Measurements from ENCODE around the gene IL3.

- TF ChIP-seq, protein P1, sequence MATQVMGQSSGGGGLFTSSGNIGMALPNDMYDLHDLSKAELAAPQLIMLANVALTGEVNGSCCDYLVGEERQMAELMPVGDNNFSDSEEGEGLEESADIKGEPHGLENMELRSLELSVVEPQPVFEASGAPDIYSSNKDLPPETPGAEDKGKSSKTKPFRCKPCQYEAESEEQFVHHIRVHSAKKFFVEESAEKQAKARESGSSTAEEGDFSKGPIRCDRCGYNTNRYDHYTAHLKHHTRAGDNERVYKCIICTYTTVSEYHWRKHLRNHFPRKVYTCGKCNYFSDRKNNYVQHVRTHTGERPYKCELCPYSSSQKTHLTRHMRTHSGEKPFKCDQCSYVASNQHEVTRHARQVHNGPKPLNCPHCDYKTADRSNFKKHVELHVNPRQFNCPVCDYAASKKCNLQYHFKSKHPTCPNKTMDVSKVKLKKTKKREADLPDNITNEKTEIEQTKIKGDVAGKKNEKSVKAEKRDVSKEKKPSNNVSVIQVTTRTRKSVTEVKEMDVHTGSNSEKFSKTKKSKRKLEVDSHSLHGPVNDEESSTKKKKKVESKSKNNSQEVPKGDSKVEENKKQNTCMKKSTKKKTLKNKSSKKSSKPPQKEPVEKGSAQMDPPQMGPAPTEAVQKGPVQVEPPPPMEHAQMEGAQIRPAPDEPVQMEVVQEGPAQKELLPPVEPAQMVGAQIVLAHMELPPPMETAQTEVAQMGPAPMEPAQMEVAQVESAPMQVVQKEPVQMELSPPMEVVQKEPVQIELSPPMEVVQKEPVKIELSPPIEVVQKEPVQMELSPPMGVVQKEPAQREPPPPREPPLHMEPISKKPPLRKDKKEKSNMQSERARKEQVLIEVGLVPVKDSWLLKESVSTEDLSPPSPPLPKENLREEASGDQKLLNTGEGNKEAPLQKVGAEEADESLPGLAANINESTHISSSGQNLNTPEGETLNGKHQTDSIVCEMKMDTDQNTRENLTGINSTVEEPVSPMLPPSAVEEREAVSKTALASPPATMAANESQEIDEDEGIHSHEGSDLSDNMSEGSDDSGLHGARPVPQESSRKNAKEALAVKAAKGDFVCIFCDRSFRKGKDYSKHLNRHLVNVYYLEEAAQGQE (IDR thresholded peaks at IDR 0.05; ENCODE audit: low read depth): no peak
- TF ChIP-seq NFIC (IDR thresholded peaks at IDR 0.05) (no peak), ZBTB7A (IDR thresholded peaks at IDR 0.05; ENCODE audit: low read depth) (no peak), EP300 (IDR thresholded peaks at IDR 0.05; ENCODE audit: borderline replicate concordance) (no peak), EGR1 (IDR thresholded peaks at IDR 0.05) (no peak), TAF1 (IDR thresholded peaks at IDR 0.05; ENCODE audit: low read depth) (no peak), RAD21 (IDR thresholded peaks at IDR 0.05; ENCODE audit: low read depth) (no peak), CREB1 (IDR thresholded peaks at IDR 0.05; ENCODE audit: low read depth) (no peak), MAX (IDR thresholded peaks at IDR 0.05) (no peak), YY1 (IDR thresholded peaks at IDR 0.05; ENCODE audit: low read depth) (no peak), CEBPB (IDR thresholded peaks at IDR 0.05) (no peak), TCF12 (IDR thresholded peaks at IDR 0.05; ENCODE audit: low read depth) (no peak), FOXM1 (IDR thresholded peaks at IDR 0.05; ENCODE audit: borderline replicate concordance, low read depth) (no peak), USF1 (IDR thresholded peaks at IDR 0.05) (no peak)
Observed at GRCh38 chr5:132082329-132083023, 22.0 kb downstream of the IL3 start.

Measured in Ishikawa (cell line).